ENCODE measurements around the gene MAD1L1. TPM values are rescaled to one million over a fixed set of nuclear protein-coding genes. Genes with fewer than 3 reads are reported as not detected.

MAD1L1 gene
- total and polyA plus RNA-seq, 2 of the 8 experiments (the other 6 are each of a cell fraction or from before 2014, with no cell fraction given) = 40.4 to 44.6 TPM

GRCh38 chr7:2017914-2018568 is 214.7 kb downstream of the MAD1L1 start:
- Histone ChIP-seq H3K79me1 (ENCODE audit: low read depth, low read length) (peaks cover 2% of the 10 kb centered on the region), H3K27me3 (replicated peaks in 1 of 4; ENCODE audit: control insufficient read depth in 3 of 4, extremely low read depth in 1 of 4, insufficient read depth in 3 of 4, low read length in 3 of 4) (no peaks in the 10 kb centered on the region), H2AK5ac (ENCODE audit: low read depth, low read length) (no peak overlapping the region), H3K27ac (ENCODE audit: low read depth, low read length) (peak overlapping the region; percentile 52; the same call in 1 of the 2 replicates), H3K18ac (ENCODE audit: extremely low read depth, low read length) (no peak overlapping the region; the same call in 1 of the 2 replicates), H4K91ac (replicated peaks; ENCODE audit: insufficient read length, low read length) (no peak overlapping the region), H3K4ac (replicated peaks; ENCODE audit: insufficient read length, low read depth, low read length) (no peak overlapping the region), H3K4me1 (replicated peaks in 1 of 4; ENCODE audit: control insufficient read depth in 3 of 4, insufficient read depth in 4 of 4, low read length in 3 of 4) (no peaks in the 10 kb centered on the region; a peak in 1 of 7 replicates), H3K36me3 (ENCODE audit: control insufficient read depth in 2 of 4, insufficient read depth in 4 of 4, low read length in 3 of 4) (no peaks in the 10 kb centered on the region), H4K20me1 (replicated peaks in 1 of 2; ENCODE audit: control insufficient read depth in 1 of 2, insufficient read depth in 2 of 2, low read length in 2 of 2) (peaks cover 0 to 5% of the 10 kb centered on the region in 2 experiments), H3K4me2 (ENCODE audit: insufficient read depth in 1 of 2, low read depth in 2 of 2, low read length in 2 of 2) (no peak overlapping the region), H3K9ac (replicated peaks in 1 of 4; ENCODE audit: extremely low read depth in 1 of 4, low read depth in 3 of 4, low read length in 3 of 4) (no peak overlapping the region), H3K23ac (ENCODE audit: insufficient read length) (no peak overlapping the region), H2AFZ (ENCODE audit: low read length) (no peak overlapping the region), H2BK120ac (replicated peaks; ENCODE audit: low read depth, low read length) (no peak overlapping the region), H3K23me2 (ENCODE audit: low read depth, low read length) (no peaks in the 10 kb centered on the region), H2BK15ac (ENCODE audit: low read length) (no peak overlapping the region), H3K56ac (replicated peaks; ENCODE audit: insufficient read length, low read depth, low read length) (no peak overlapping the region), H2BK20ac (ENCODE audit: low read length) (no peak overlapping the region), H4K5ac (ENCODE audit: insufficient read length, low read depth, low read length) (no peak overlapping the region), H2BK5ac (ENCODE audit: low read depth, low read length) (no peak overlapping the region), H3K9me3 (ENCODE audit: insufficient read depth in 2 of 2, low read depth in 1 of 2, low read length in 1 of 2) (no peaks in the 10 kb centered on the region), H3K4me3 (ENCODE audit: extremely low read depth in 1 of 4, insufficient read depth in 2 of 4, low read depth in 3 of 4, low read length in 4 of 4) (no peak overlapping the region), H3K14ac (ENCODE audit: insufficient read length) (no peak overlapping the region), H2BK12ac (ENCODE audit: low read depth, low read length) (no peak overlapping the region), H3K79me2 (ENCODE audit: control insufficient read depth in 1 of 2, insufficient read depth in 2 of 2, low read length in 2 of 2) (peaks cover 0 to 3% of the 10 kb centered on the region in 2 experiments; a peak in 1 of 4 replicates), H4K8ac (ENCODE audit: extremely low read depth, insufficient read depth, low read length) (peak overlapping the region; percentile 21; the same call in 1 of the 2 replicates)
- FAIRE-seq = no peak
- CTCF ChIA-PET (ENCODE audit: partially characterized antibody) = interaction anchor here (0.9 to 1.3 kb wide), 2 partner anchors 11 to 13 kb away, joined by 4 read pairs; no protein-coding TSS in a partner anchor
- whole genome bisulfite sequencing, 2 experiments (ENCODE audit: extremely low coverage in 1 of 2, insufficient coverage in 1 of 2, insufficient read length in 1 of 2, insufficient replicate concordance in 2 of 2, low coverage in 1 of 2, low lambda C conversion rate in 2 of 2, missing lambda C conversion rate in 1 of 2) = 89% methylated on average over 27 of the region's 28 CpGs; no CpG with 5 or more reads in 1 of the 2 experiments
- POLR2A ChIA-PET (ENCODE audit: partially characterized antibody) = interaction anchor here (0.5 kb wide), 1 partner anchor 210 kb away, joined by 3 read pairs; no protein-coding TSS in a partner anchor
- no peak for TF ChIP-seq SUZ12 (IDR thresholded peaks at IDR 0.05; ENCODE audit: low read length)
- TF ChIP-seq POU5F1 (IDR thresholded peaks at IDR 0.05; ENCODE audit: low read depth, low read length) = no peak
- TF ChIP-seq MAFK (IDR thresholded peaks at IDR 0.05; ENCODE audit: low read depth, low read length) = no peak
- TF ChIP-seq BCL11A (IDR thresholded peaks at IDR 0.05; ENCODE audit: low read depth in 2 of 2, low read length in 2 of 2) = no peak
- TF ChIP-seq YY1 (IDR thresholded peaks at IDR 0.05; ENCODE audit: low read depth, low read length) = no peak
- DNase-seq (ENCODE audit: low read depth in 1 of 2, low spot score in 2 of 2) = no peak
